ENCODE measurements around the gene SOSTDC1.

DNA sequence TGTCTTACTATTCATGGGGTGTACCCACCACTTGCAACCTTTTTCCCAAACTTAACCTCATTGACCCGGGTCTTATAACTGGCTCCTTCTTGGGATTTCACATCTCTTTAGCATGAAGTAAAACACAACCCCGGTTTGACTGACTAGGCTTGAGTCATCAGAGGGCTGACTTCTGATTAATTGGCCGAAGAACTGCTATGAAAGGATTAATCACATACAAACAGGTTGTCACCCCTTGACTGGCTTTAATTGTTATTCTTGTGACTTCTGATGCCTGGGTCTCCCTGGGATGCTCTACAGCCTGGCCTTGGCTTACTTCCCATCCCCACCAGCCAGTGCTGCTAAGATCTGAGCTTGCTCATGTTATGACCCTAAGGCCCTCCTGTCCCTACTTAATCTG lies 35.4 kb downstream of the SOSTDC1 start:
- TF ChIP-seq, protein P1, sequence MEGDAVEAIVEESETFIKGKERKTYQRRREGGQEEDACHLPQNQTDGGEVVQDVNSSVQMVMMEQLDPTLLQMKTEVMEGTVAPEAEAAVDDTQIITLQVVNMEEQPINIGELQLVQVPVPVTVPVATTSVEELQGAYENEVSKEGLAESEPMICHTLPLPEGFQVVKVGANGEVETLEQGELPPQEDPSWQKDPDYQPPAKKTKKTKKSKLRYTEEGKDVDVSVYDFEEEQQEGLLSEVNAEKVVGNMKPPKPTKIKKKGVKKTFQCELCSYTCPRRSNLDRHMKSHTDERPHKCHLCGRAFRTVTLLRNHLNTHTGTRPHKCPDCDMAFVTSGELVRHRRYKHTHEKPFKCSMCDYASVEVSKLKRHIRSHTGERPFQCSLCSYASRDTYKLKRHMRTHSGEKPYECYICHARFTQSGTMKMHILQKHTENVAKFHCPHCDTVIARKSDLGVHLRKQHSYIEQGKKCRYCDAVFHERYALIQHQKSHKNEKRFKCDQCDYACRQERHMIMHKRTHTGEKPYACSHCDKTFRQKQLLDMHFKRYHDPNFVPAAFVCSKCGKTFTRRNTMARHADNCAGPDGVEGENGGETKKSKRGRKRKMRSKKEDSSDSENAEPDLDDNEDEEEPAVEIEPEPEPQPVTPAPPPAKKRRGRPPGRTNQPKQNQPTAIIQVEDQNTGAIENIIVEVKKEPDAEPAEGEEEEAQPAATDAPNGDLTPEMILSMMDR (IDR thresholded peaks at IDR 0.05; ENCODE audit: low read length) = no peak
- no peak for TF ChIP-seq EZH2 (optimal IDR thresholded peaks at IDR 0.05; ENCODE audit: low read depth, low read length)
